Sigmoid colon (tissue), 4 donors: Measurements from ENCODE around the gene DXO.
"Not testable (repeated sequence)": the region's sequence is repeated elsewhere in the genome, so short reads cannot be mapped to it uniquely, and the experiment has no call there.

Source experiments
- EP300 ChIP-seq, 4 donors: sonication (generic); formaldehyde crosslinking; IDR thresholded peaks; one replicate each; pipeline ENCODE4 v1.6.1; 2017; ENCODE audit warnings: antibody characterized with exemption in 4 of 4
- POLR2AphosphoS5 ChIP-seq, 4 donors: sonication (generic); formaldehyde crosslinking; IDR thresholded peaks; one replicate each; pipeline ENCODE4 v1.6.1; 2017; ENCODE audit warnings: antibody characterized with exemption in 4 of 4
- TF ChIP-seq, protein P1 (sequence below), 4 experiments: fragments of 450-650 bp in 3 of 4; fragments of 200-600 bp in 1 of 4; IDR thresholded peaks; one replicate each; pipeline ENCODE4 v1.5.1; 2016 to 2019; ENCODE audit warnings: antibody characterized with exemption in 4 of 4, mild to moderate bottlenecking in 3 of 4, moderate library complexity in 2 of 4

DNA sequence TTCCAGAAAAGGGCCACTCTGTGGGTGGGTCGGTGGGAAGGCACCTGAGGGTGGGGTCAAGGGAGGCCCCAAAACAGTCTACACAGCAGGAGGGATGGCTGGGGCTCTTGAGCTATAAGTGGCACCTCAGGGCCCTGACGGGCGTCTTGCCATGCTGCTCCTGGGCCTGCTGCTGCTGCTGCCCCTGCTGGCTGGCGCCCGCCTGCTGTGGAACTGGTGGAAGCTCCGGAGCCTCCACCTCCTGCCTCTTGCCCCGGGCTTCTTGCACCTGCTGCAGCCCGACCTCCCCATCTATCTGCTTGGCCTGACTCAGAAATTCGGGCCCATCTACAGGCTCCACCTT, 33.6 kb upstream of the DXO start:
- TF ChIP-seq POLR2AphosphoS5, EP300 (IDR thresholded peaks at IDR 0.05): not testable (repeated sequence)
- TF ChIP-seq, protein P1, sequence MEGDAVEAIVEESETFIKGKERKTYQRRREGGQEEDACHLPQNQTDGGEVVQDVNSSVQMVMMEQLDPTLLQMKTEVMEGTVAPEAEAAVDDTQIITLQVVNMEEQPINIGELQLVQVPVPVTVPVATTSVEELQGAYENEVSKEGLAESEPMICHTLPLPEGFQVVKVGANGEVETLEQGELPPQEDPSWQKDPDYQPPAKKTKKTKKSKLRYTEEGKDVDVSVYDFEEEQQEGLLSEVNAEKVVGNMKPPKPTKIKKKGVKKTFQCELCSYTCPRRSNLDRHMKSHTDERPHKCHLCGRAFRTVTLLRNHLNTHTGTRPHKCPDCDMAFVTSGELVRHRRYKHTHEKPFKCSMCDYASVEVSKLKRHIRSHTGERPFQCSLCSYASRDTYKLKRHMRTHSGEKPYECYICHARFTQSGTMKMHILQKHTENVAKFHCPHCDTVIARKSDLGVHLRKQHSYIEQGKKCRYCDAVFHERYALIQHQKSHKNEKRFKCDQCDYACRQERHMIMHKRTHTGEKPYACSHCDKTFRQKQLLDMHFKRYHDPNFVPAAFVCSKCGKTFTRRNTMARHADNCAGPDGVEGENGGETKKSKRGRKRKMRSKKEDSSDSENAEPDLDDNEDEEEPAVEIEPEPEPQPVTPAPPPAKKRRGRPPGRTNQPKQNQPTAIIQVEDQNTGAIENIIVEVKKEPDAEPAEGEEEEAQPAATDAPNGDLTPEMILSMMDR (IDR thresholded peaks at IDR 0.05): not testable (repeated sequence)
